DOHH2 (cell line): ENCODE results near the gene TEX51.

Source experiments
- CTCF ChIP-seq: fragments of 200-600 bp; sonication (generic); IDR thresholded peaks from one replicate; pipeline ENCODE4 v1.5.1; 2014; ENCODE audit warnings: antibody characterized with exemption, mild to moderate bottlenecking, low read depth, low read length; ENCODE audit not compliant: poor library complexity, severe bottlenecking
- EZH2phosphoT487 ChIP-seq: fragments of 200-600 bp; sonication (generic); IDR thresholded peaks from 2 replicates; pipeline ENCODE4 v1.6.1; 2017; ENCODE audit warnings: borderline replicate concordance, mild to moderate bottlenecking, antibody characterized with exemption, low read length, moderate library complexity, mixed read lengths

DNA sequence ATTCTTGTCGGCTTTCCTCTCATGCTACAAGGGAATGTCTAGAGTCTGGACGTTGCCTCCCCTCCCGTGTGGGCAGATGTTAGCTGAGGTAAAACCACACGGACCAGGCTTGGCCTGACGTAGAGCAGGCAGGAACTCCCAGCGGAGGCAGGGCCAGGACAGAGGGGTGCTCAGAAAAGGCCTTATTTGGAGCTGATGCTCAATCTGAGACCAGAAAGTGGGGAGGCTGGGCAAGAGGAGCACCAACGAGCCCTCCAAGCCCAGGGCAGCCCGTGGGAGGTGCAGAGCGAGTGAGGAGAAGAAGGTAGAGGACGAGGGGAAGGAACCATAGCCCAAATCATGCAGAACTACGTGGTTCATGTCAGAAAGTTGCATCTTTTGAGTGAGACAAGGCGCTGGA is 9.0 kb downstream of the TEX51 start:
- TF ChIP-seq CTCF (no peak), EZH2phosphoT487 (no peak)
